ENCODE data around the gene TTC31.

DNA sequence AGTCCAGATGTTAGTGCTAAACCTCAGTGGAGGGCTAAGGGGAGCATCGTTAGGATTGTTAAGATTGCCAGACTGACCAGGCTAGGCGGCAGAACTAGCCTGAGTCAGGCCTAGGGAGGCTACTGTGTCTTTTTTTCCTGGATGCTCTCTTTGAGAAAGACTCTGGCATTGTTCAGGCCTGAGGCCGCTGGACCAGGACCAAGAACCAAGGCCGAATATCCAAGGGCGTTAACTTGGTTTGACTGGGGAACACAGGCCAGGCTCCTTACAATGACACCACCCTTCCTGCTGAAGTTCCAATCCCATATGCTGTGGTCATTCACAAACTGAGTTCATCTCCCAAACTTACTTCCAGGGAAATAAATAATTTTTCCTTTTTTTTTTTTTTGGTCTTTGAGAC lies 57.4 kb downstream of the TTC31 start:
- TF ChIP-seq, protein P1, sequence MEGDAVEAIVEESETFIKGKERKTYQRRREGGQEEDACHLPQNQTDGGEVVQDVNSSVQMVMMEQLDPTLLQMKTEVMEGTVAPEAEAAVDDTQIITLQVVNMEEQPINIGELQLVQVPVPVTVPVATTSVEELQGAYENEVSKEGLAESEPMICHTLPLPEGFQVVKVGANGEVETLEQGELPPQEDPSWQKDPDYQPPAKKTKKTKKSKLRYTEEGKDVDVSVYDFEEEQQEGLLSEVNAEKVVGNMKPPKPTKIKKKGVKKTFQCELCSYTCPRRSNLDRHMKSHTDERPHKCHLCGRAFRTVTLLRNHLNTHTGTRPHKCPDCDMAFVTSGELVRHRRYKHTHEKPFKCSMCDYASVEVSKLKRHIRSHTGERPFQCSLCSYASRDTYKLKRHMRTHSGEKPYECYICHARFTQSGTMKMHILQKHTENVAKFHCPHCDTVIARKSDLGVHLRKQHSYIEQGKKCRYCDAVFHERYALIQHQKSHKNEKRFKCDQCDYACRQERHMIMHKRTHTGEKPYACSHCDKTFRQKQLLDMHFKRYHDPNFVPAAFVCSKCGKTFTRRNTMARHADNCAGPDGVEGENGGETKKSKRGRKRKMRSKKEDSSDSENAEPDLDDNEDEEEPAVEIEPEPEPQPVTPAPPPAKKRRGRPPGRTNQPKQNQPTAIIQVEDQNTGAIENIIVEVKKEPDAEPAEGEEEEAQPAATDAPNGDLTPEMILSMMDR (conservative IDR thresholded peaks at IDR 0.05 in 1 of 2, IDR thresholded peaks at IDR 0.05 in 1 of 2; ENCODE audit: extremely low read depth in 1 of 2, insufficient read depth in 1 of 2, low read depth in 1 of 2, low read length in 2 of 2): no peak
- TF ChIP-seq EZH2 (IDR thresholded peaks at IDR 0.05; ENCODE audit: borderline replicate concordance, low read length): no peak
